Measurements from ENCODE around the gene LCE7A. TPM values are rescaled to one million over a fixed set of nuclear protein-coding genes. Genes with fewer than 3 reads are reported as not detected.

LCE7A gene
- polyA plus RNA-seq, 4 donors: not detected

Other genes with a start within 250 kb of the LCE7A start
- gene LCE3B, start 246.2 kb upstream of the LCE7A start, polyA plus RNA-seq (ENCODE audit: insufficient read length in 4 of 4): not detected
- gene LCE3A, start 236.9 kb upstream of the LCE7A start, polyA plus RNA-seq (ENCODE audit: insufficient read length in 4 of 4): not detected
- gene LCE2D, start 196.6 kb upstream of the LCE7A start, polyA plus RNA-seq (ENCODE audit: insufficient read length in 4 of 4): not detected
- gene LCE2C, start 184.7 kb upstream of the LCE7A start, polyA plus RNA-seq (ENCODE audit: insufficient read length in 4 of 4): not detected
- not detected for gene LCE2B, start 173.9 kb upstream of the LCE7A start, polyA plus RNA-seq (ENCODE audit: insufficient read length in 4 of 4)
- gene LCE2A, start 161.7 kb upstream of the LCE7A start, polyA plus RNA-seq (ENCODE audit: insufficient read length in 4 of 4): not detected
- gene LCE4A, start 151.8 kb upstream of the LCE7A start, polyA plus RNA-seq (ENCODE audit: insufficient read length in 4 of 4): not detected
- gene KPRP, start 102.0 kb upstream of the LCE7A start, polyA plus RNA-seq (ENCODE audit: insufficient read length in 4 of 4): not detected
- not detected for gene LCE1F, start 84.9 kb upstream of the LCE7A start, polyA plus RNA-seq (ENCODE audit: insufficient read length in 4 of 4)
- not detected for gene LCE1E, start 73.7 kb upstream of the LCE7A start, polyA plus RNA-seq (ENCODE audit: insufficient read length in 4 of 4)
- gene LCE1D, start 63.3 kb upstream of the LCE7A start, polyA plus RNA-seq (ENCODE audit: insufficient read length in 4 of 4): not detected
- not detected for gene LCE1C, start 53.3 kb upstream of the LCE7A start, polyA plus RNA-seq (ENCODE audit: insufficient read length in 4 of 4)
- not detected for gene LCE1B, start 48.0 kb upstream of the LCE7A start, polyA plus RNA-seq (ENCODE audit: insufficient read length in 4 of 4)
- gene LCE1A, start 32.5 kb upstream of the LCE7A start, polyA plus RNA-seq (ENCODE audit: insufficient read length in 4 of 4): not detected
- not detected for gene LCE6A, start 17.1 kb upstream of the LCE7A start, polyA plus RNA-seq (ENCODE audit: insufficient read length in 4 of 4)
- not detected for gene SMCP, start 18.3 kb downstream of the LCE7A start, polyA plus RNA-seq (ENCODE audit: insufficient read length in 4 of 4)
- gene IVL, start 48.5 kb downstream of the LCE7A start, polyA plus RNA-seq (ENCODE audit: insufficient read length in 4 of 4): under 1 TPM in 3 of 4 donors, not detected in 1; 0.13 to 0.62 (median 0.37) TPM
- not detected for gene SPRR5, start 87.2 kb downstream of the LCE7A start, polyA plus RNA-seq (ENCODE audit: insufficient read length in 4 of 4)
- gene SPRR4, start 110.7 kb downstream of the LCE7A start, polyA plus RNA-seq (ENCODE audit: insufficient read length in 4 of 4): not detected
- gene SPRR1A, start 124.1 kb downstream of the LCE7A start, polyA plus RNA-seq (ENCODE audit: insufficient read length in 4 of 4): under 1 TPM in 1 of 4 donors, not detected in 3; 0.73 TPM
- gene SPRR3, start 141.8 kb downstream of the LCE7A start, polyA plus RNA-seq (ENCODE audit: insufficient read length in 4 of 4): 1 to 10 TPM in 1 of 4 donors, under 1 TPM in 2, not detected in 1; 0.32 to 1.2 (median 0.63) TPM
- not detected for gene SPRR1B, start 171.2 kb downstream of the LCE7A start, polyA plus RNA-seq (ENCODE audit: insufficient read length in 4 of 4)
- gene SPRR2D, start 181.1 kb downstream of the LCE7A start, polyA plus RNA-seq (ENCODE audit: insufficient read length in 4 of 4): under 1 TPM in 1 of 4 donors, not detected in 3; 0.63 TPM
- under 1 TPM in 1 of 4 donors, not detected in 3; 0.57 TPM for gene SPRR2A, start 197.5 kb downstream of the LCE7A start, polyA plus RNA-seq (ENCODE audit: insufficient read length in 4 of 4)
- 1 to 10 TPM in 1 of 4 donors, not detected in 3; 3.2 TPM for gene SPRR2B, start 211.6 kb downstream of the LCE7A start, polyA plus RNA-seq (ENCODE audit: insufficient read length in 4 of 4)
- under 1 TPM in 1 of 4 donors, not detected in 3; 0.29 TPM for gene SPRR2E, start 234.5 kb downstream of the LCE7A start, polyA plus RNA-seq (ENCODE audit: insufficient read length in 4 of 4)

All from left renal pelvis (tissue), 4 donors.